Subcutaneous adipose tissue (tissue), 4 donors: ENCODE data around the gene SPEG. TPM values are rescaled to one million over a fixed set of nuclear protein-coding genes. Genes with fewer than 3 reads are reported as not detected.

Experiments used
- total RNA-seq, 4 donors: library from RNA; depleted of rRNA; stranded (reverse); fragments of >200 nt; gene quantifications; one replicate each; pipeline ENCODE4 v1.1.0, GENCODE V29; 2016
- TF ChIP-seq, protein P1 (sequence below): fragments of 450-650 bp; IDR thresholded peaks from one replicate; pipeline ENCODE4 v1.5.1; 2016; ENCODE audit warnings: low read depth, mild to moderate bottlenecking, control low read depth, antibody characterized with exemption, moderate library complexity

Gene SPEG
- total RNA-seq, 4 donors from 2014 or later, result 0.49 to 5.9 (median 2.9) TPM

GRCh38 chr2:219542931-219543595, 108.4 kb downstream of the SPEG start:
- TF ChIP-seq, protein P1, sequence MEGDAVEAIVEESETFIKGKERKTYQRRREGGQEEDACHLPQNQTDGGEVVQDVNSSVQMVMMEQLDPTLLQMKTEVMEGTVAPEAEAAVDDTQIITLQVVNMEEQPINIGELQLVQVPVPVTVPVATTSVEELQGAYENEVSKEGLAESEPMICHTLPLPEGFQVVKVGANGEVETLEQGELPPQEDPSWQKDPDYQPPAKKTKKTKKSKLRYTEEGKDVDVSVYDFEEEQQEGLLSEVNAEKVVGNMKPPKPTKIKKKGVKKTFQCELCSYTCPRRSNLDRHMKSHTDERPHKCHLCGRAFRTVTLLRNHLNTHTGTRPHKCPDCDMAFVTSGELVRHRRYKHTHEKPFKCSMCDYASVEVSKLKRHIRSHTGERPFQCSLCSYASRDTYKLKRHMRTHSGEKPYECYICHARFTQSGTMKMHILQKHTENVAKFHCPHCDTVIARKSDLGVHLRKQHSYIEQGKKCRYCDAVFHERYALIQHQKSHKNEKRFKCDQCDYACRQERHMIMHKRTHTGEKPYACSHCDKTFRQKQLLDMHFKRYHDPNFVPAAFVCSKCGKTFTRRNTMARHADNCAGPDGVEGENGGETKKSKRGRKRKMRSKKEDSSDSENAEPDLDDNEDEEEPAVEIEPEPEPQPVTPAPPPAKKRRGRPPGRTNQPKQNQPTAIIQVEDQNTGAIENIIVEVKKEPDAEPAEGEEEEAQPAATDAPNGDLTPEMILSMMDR, result no peak

DNA sequence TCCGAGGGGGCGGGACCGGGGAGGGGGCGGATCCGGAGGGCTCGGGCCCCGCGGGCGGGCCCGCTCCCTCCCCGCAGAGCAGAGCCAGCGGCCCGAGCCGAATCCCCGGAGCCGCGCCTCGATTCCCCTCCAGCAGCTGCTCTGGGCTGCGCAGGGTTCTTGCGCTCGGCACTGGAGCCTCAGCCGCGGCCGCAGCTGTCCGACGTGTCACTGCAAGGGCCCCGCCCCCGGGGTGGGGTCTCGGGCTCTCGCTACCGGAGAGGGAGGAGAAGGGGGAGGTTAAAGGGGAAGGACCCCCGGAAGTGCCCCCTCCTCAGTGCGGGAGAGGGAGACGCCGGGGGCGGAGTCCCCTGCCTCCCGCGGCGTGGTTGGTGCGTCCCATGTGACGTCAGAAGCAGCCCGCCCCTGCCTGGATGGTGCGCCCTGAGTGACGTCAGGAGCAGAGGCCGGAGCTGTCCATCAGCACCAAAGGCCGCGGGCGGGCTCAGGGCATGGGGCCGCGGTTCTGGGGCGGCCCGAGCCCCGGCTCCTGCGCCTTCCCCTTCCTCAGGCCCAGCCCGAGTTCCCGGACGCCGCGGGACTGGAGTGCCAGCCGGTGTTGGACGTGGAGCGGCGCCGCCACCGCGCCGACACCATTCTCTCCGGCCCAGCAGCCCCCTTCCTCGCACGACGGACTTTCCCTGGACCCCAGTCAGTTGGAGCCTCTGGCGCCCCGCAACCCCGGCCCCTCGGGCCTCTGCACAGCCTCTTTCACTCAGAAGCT, 109.1 kb downstream of the SPEG start, which contains the start of the genes CHPF and TMEM198:
TSS of gene CHPF (minus strand) at position 214 of the 763 bp plus-strand sequence. CDS start 271 bp downstream, outside the sequence.
TSS of gene TMEM198 (plus strand) at position 433 of the 763 bp plus-strand sequence. CDS start 700 bp downstream, outside the sequence.
- TF ChIP-seq, protein P1, result no peak

GRCh38 chr2:219544567-219544966, 109.9 kb downstream of the SPEG start:
- TF ChIP-seq, protein P1, result no peak

DNA sequence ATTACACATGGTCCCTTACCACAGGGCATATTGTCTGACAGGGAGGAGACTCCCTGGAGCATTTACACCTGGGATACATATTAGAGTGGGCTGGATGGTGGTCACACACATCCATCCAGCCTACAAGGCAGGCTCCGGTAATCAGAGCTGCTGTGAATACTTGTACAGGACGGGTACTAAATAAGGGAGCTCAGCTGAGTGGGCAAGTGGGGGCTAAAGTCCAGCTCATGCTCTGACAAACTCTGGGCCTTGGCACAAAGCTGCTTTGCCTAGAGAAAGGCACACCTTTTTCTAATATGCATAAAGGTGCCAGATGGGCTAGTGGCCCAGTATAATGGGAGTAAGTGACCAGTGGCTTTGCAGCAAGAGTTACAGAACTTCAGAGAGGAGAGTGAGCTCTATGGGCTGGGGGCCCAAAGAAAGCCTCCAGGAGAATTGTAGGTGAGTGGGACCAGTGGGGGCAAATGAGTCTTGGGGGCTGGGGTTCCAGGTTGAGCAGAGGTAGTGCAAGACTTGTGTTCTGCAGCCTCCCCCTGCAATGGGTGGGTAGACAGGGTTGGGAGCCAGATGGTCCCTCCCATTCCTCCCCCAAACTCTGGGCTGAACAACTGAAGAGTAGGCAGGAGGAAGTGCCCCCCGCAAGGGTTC, 110.8 kb downstream of the SPEG start:
- TF ChIP-seq, protein P1, result no peak

DNA sequence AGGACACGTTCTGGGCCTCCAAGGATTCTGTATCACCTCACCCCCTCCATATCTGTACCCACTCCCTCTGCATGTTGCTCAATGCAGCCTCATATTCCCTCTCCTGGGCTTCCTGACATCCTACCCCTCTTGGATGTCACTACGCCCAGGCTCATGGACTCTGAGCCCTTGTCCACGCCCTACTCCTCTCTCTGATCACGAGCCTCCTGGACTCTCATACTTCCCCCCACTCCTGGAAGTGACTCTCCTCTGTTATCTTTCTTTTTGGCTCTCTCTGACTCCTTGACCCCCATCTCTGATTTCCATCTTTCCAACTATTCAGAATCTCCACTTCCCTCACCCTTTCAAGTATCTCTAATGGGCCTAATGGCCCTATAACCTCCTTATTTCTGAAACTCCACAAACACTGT, 111.3 kb downstream of the SPEG start:
- TF ChIP-seq, protein P1, result no peak

DNA sequence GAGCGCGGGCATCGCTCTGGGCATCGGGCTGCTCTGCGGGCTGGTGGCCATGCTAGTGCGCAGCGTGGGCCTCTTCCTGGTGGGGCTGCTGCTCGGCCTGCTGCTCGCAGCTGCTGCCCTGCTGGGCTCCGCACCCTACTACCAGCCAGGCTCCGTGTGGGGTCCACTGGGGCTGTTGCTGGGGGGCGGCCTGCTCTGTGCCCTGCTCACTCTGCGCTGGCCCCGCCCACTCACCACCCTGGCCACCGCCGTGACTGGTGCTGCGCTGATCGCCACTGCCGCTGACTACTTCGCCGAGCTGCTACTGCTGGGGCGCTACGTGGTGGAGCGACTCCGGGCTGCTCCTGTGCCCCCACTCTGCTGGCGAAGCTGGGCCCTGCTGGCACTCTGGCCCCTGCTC, 113.0 kb downstream of the SPEG start:
- TF ChIP-seq, protein P1, result no peak

Other genes with a start within 250 kb of the SPEG start
- gene ZFAND2B, start 228.1 kb upstream of the SPEG start, total RNA-seq, result 10 to 100 TPM; 28.0 to 60.3 (median 43.7) TPM
- gene ABCB6, start 215.9 kb upstream of the SPEG start, total RNA-seq, result 10 to 100 TPM in 3 of 4 donors, 1 to 10 TPM in 1; 8.2 to 31.6 (median 24.7) TPM
- gene ATG9A, start 205.2 kb upstream of the SPEG start, total RNA-seq, result 10 to 100 TPM; 29.0 to 54.1 (median 30.3) TPM
- 10 to 100 TPM; 16.8 to 62.5 (median 52.7) TPM for gene ANKZF1, start 205.0 kb upstream of the SPEG start, total RNA-seq
- gene GLB1L, start 189.4 kb upstream of the SPEG start, total RNA-seq, result 10 to 100 TPM in 3 of 4 donors, 1 to 10 TPM in 1; 2.9 to 12.2 (median 11.0) TPM
- gene STK16, start 189.4 kb upstream of the SPEG start, total RNA-seq, result 10 to 100 TPM; 13.7 to 22.2 (median 15.4) TPM
- not detected for gene TUBA4B, start 181.6 kb upstream of the SPEG start, total RNA-seq
- gene TUBA4A, start 180.9 kb upstream of the SPEG start, total RNA-seq, result 10 to 100 TPM in 2 of 4 donors, 1 to 10 TPM in 2; 7.2 to 31.8 (median 9.2) TPM
- 10 to 100 TPM; 44.7 to 77.0 (median 51.1) TPM for gene DNAJB2, start 155.5 kb upstream of the SPEG start, total RNA-seq
- not detected for gene PTPRN, start 125.4 kb upstream of the SPEG start, total RNA-seq
- gene RESP18, start 102.1 kb upstream of the SPEG start, total RNA-seq, result not detected
- 10 to 100 TPM; 45.0 to 98.5 (median 54.1) TPM for gene DNPEP, start 46.9 kb upstream of the SPEG start, total RNA-seq
- 10 to 100 TPM in 2 of 4 donors, 1 to 10 TPM in 2; 3.1 to 28.8 (median 13.3) TPM for gene DES, start 16.5 kb upstream of the SPEG start, total RNA-seq
- 10 to 100 TPM; 16.3 to 38.2 (median 18.2) TPM for gene GMPPA, start 64.0 kb downstream of the SPEG start, total RNA-seq
- not detected for gene ASIC4, start 79.6 kb downstream of the SPEG start, total RNA-seq
- 10 to 100 TPM in 3 of 4 donors, 1 to 10 TPM in 1; 7.8 to 41.6 (median 24.7) TPM for gene CHPF, start 109.0 kb downstream of the SPEG start, total RNA-seq
- gene TMEM198, start 109.2 kb downstream of the SPEG start, total RNA-seq, result 1 to 10 TPM in 2 of 4 donors, under 1 TPM in 1, not detected in 1; 0.68 to 1.7 (median 1.5) TPM
- gene OBSL1, start 136.7 kb downstream of the SPEG start, total RNA-seq, result 100 to 1,000 TPM in 1 of 4 donors, 10 to 100 TPM in 3; 37.5 to 118 (median 51.6) TPM
- 1 to 10 TPM in 1 of 4 donors, under 1 TPM in 1, not detected in 2; 0.66 to 1.5 TPM for gene INHA, start 137.5 kb downstream of the SPEG start, total RNA-seq
- 10 to 100 TPM in 3 of 4 donors, 1 to 10 TPM in 1; 5.4 to 20.5 (median 10.4) TPM for gene STK11IP, start 163.0 kb downstream of the SPEG start, total RNA-seq
- gene SLC4A3, start 192.8 kb downstream of the SPEG start, total RNA-seq, result 1 to 10 TPM in 3 of 4 donors, under 1 TPM in 1; 0.65 to 5.7 (median 1.8) TPM